ENCODE data around the gene MTURN.
"Not testable (repeated sequence)": the region's sequence is repeated elsewhere in the genome, so short reads cannot be mapped to it uniquely, and the experiment has no call there.

Gene MTURN

DNA sequence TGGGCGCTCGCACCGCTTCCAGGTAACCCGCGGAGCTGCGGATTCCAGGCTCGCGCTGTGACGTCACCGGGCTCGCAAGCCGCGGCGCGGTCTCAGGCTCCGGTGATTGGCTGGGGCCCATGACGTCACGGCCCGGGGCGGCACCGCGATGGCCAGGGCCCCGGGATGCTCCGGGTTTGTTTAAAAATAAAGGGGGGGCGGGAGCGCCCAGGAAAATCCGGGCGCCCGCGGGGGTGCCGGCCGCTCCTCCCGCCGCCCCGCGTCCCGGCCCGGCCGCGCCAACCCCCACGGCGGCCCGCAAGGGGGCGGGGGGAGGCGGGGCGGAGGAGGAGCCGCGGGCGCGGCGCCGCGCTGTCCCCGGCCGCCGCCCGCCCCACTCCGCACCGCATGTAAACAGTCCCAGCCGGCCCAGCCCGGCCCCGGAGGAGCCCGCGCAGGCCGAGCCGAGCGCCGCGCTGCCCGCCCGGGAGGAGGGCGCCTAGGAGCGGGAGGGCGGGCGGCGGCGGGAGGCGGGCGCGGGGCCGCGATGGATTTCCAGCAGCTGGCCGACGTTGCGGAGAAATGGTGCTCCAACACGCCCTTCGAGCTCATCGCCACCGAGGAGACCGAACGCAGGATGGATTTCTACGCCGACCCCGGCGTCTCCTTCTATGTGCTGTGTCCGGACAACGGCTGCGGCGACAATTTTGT is at the start of gene MTURN:
Gene MTURN, plus strand, starts transcription at position 376 of the 690 bp plus-strand sequence. Its CDS starts 151 bp downstream, at position 527.
- ATAC-seq (replicated peaks; ENCODE audit: extremely low read depth, poor library complexity, severe bottlenecking), result peak; percentile 82
- H3K27ac Mint-ChIP-seq (ENCODE audit: low read depth), result peak within 1 kb of the TSS; percentile 90
- H3K4me1 Mint-ChIP-seq, result peaks cover 5% of the 10 kb centered on the region
- H3K4me3 Mint-ChIP-seq, result peak within 1 kb of the TSS; percentile 90
- no peaks in the 10 kb centered on the region for H3K9me3 Mint-ChIP-seq
- H3K27me3 Mint-ChIP-seq, result no peaks in the 10 kb centered on the region
- peaks cover 13% of the 10 kb centered on the region for H3K36me3 Mint-ChIP-seq (ENCODE audit: insufficient read depth)
- DNase-seq (ENCODE audit: low spot score in 2 of 2), result peak; percentile 76 to 77

DNA sequence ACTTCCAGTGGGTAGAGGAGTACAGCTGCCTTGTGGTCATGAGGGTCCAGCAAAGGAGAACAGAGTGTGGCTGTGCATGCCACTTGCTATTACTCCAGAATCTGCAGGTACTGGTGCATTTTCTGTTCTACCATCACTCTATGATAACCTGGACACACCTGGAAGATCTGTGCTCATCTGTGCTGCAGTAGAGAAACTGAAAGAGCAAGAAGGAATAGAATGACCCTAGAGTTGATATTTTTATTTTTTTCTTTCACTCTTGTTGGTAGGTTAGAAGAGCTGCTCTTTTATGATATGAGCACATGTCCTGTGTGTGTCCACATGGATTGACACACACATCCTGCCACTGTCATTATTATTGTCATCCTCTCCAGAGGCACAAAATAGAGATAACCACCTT is 48.3 kb upstream of the MTURN start:
- no peaks in the 10 kb centered on the region for H3K27me3 Mint-ChIP-seq
- ATAC-seq (replicated peaks; ENCODE audit: extremely low read depth, poor library complexity, severe bottlenecking), result no peak
- no peak overlapping the region for H3K4me3 Mint-ChIP-seq
- H3K4me1 Mint-ChIP-seq, result no peaks in the 10 kb centered on the region
- no peak overlapping the region for H3K27ac Mint-ChIP-seq (ENCODE audit: low read depth)
- no peak for DNase-seq (ENCODE audit: low spot score in 2 of 2)
- H3K9me3 Mint-ChIP-seq, result no peaks in the 10 kb centered on the region
- peaks cover 3% of the 10 kb centered on the region for H3K36me3 Mint-ChIP-seq (ENCODE audit: insufficient read depth)

GRCh38 chr7:30087371-30087770 is 47.4 kb upstream of the MTURN start:
- H3K9me3 Mint-ChIP-seq, result no peaks in the 10 kb centered on the region
- H3K36me3 Mint-ChIP-seq (ENCODE audit: insufficient read depth), result peaks cover 3% of the 10 kb centered on the region
- DNase-seq (ENCODE audit: low spot score in 2 of 2) (no peak), ATAC-seq (replicated peaks; ENCODE audit: extremely low read depth, poor library complexity, severe bottlenecking) (no peak)
- H3K27ac Mint-ChIP-seq (ENCODE audit: low read depth), result no peak overlapping the region
- no peak overlapping the region for H3K4me3 Mint-ChIP-seq
- H3K27me3 Mint-ChIP-seq, result no peaks in the 10 kb centered on the region
- H3K4me1 Mint-ChIP-seq, result no peaks in the 10 kb centered on the region

GRCh38 chr7:30088362-30088761 is 46.4 kb upstream of the MTURN start:
- H3K9me3 Mint-ChIP-seq, result no peaks in the 10 kb centered on the region
- ATAC-seq (replicated peaks; ENCODE audit: extremely low read depth, poor library complexity, severe bottlenecking) (no peak), DNase-seq (ENCODE audit: low spot score in 2 of 2) (no peak)
- no peaks in the 10 kb centered on the region for H3K4me1 Mint-ChIP-seq
- peaks cover 3% of the 10 kb centered on the region for H3K36me3 Mint-ChIP-seq (ENCODE audit: insufficient read depth)
- no peaks in the 10 kb centered on the region for H3K27me3 Mint-ChIP-seq
- H3K27ac Mint-ChIP-seq (ENCODE audit: low read depth), result no peak overlapping the region
- no peak overlapping the region for H3K4me3 Mint-ChIP-seq

GRCh38 chr7:30090111-30090510 is 44.7 kb upstream of the MTURN start:
- Mint-ChIP-seq H3K4me1 (no peaks in the 10 kb centered on the region), H3K27me3 (no peaks in the 10 kb centered on the region), H3K36me3 (ENCODE audit: insufficient read depth) (peaks cover 3% of the 10 kb centered on the region), H3K4me3 (no peak overlapping the region), H3K9me3 (no peaks in the 10 kb centered on the region), H3K27ac (ENCODE audit: low read depth) (no peak overlapping the region)
- no peak for DNase-seq (ENCODE audit: low spot score in 2 of 2)
- ATAC-seq (replicated peaks; ENCODE audit: extremely low read depth, poor library complexity, severe bottlenecking), result no peak

DNA sequence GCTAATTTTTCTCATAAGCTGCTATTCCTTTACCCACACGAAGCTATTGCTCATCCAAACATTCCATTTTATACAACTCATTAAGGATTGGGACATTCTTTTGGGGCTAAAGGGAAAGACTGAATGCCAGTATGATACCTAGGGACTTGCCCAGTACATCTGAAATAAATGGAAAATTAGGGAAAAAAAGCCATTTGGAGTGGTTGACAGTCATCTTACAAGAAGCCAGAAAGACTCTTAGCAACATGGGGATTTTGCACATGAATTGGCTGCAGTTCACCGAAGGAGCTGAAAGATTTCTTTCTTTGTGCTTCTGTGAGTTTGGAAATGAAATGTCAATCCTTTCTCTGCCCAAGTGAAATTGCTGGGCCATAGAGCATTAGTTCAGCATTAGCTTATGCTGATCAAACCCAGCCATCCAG is 43.3 kb upstream of the MTURN start:
- ATAC-seq (replicated peaks; ENCODE audit: extremely low read depth, poor library complexity, severe bottlenecking), result no peak
- peaks cover 3% of the 10 kb centered on the region for H3K36me3 Mint-ChIP-seq (ENCODE audit: insufficient read depth)
- no peaks in the 10 kb centered on the region for H3K4me1 Mint-ChIP-seq
- H3K27me3 Mint-ChIP-seq, result no peaks in the 10 kb centered on the region
- H3K27ac Mint-ChIP-seq (ENCODE audit: low read depth), result peak overlapping the region; percentile 61
- H3K4me3 Mint-ChIP-seq, result no peak overlapping the region
- no peak for DNase-seq (ENCODE audit: low spot score in 2 of 2)
- no peaks in the 10 kb centered on the region for H3K9me3 Mint-ChIP-seq

GRCh38 chr7:30091987-30092386 is 42.8 kb upstream of the MTURN start:
- ATAC-seq (replicated peaks; ENCODE audit: extremely low read depth, poor library complexity, severe bottlenecking), result no peak
- H3K36me3 Mint-ChIP-seq (ENCODE audit: insufficient read depth), result peaks cover 3% of the 10 kb centered on the region

GRCh38 chr7:30093420-30093952 is 41.3 kb upstream of the MTURN start:
- Mint-ChIP-seq H3K4me3 (no peak overlapping the region), H3K27me3 (no peaks in the 10 kb centered on the region), H3K36me3 (ENCODE audit: insufficient read depth) (peaks cover 5% of the 10 kb centered on the region), H3K4me1 (no peaks in the 10 kb centered on the region), H3K9me3 (no peaks in the 10 kb centered on the region), H3K27ac (ENCODE audit: low read depth) (no peak overlapping the region)
- no peak for DNase-seq (ENCODE audit: low spot score in 2 of 2)
- no peak for ATAC-seq (replicated peaks; ENCODE audit: extremely low read depth, poor library complexity, severe bottlenecking)

More at GRCh38 chr7:30091987-30092386, 42.8 kb upstream of the MTURN start:
- DNase-seq (ENCODE audit: low spot score in 2 of 2), result no peak
- Mint-ChIP-seq H3K27me3 (no peaks in the 10 kb centered on the region), H3K4me1 (no peaks in the 10 kb centered on the region), H3K27ac (ENCODE audit: low read depth) (no peak overlapping the region), H3K4me3 (no peak overlapping the region), H3K9me3 (no peaks in the 10 kb centered on the region)

- H3K9me3 Mint-ChIP-seq; H3K27me3 Mint-ChIP-seq; H3K4me1 Mint-ChIP-seq; H3K36me3 Mint-ChIP-seq (ENCODE audit: insufficient read depth); H3K27ac Mint-ChIP-seq (ENCODE audit: low read depth); H3K4me3 Mint-ChIP-seq; DNase-seq (ENCODE audit: low spot score in 2 of 2); ATAC-seq (replicated peaks; ENCODE audit: extremely low read depth, poor library complexity, severe bottlenecking): not testable (repeated sequence)
Measured at GRCh38 chr7:30098599-30098998, 36.2 kb upstream of the MTURN start.

DNA sequence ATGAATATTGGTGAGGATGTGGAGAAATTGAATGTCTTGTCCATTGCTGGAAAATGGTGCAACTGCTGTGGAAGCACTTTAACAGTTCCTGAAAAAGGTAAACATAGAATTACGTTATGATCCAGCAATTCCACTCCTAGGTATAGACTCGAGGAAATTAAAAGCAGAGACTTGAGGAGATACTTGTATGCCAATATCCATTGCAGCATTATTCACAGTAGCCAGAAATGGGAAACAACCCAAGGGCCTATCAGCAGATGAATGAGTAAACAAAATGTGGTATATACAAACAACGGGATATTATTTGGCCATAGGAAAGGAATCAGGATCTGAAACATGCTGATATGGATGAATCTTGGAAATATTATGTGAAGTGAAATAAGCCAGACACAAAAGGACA is 32.5 kb upstream of the MTURN start:
- Mint-ChIP-seq H3K4me3 (no peak overlapping the region), H3K36me3 (ENCODE audit: insufficient read depth) (peaks cover 2% of the 10 kb centered on the region), H3K27ac (ENCODE audit: low read depth) (no peak overlapping the region), H3K4me1 (no peaks in the 10 kb centered on the region), H3K9me3 (no peaks in the 10 kb centered on the region), H3K27me3 (no peaks in the 10 kb centered on the region)
- DNase-seq (ENCODE audit: low spot score in 2 of 2), result no peak
- no peak for ATAC-seq (replicated peaks; ENCODE audit: extremely low read depth, poor library complexity, severe bottlenecking)

GRCh38 chr7:30104157-30104556 is 30.6 kb upstream of the MTURN start:
- H3K9me3 Mint-ChIP-seq, result no peaks in the 10 kb centered on the region
- no peaks in the 10 kb centered on the region for H3K4me1 Mint-ChIP-seq
- ATAC-seq (replicated peaks; ENCODE audit: extremely low read depth, poor library complexity, severe bottlenecking) (no peak), DNase-seq (ENCODE audit: low spot score in 2 of 2) (no peak)
- no peak overlapping the region for H3K4me3 Mint-ChIP-seq
- no peaks in the 10 kb centered on the region for H3K27me3 Mint-ChIP-seq
- no peak overlapping the region for H3K27ac Mint-ChIP-seq (ENCODE audit: low read depth)
- H3K36me3 Mint-ChIP-seq (ENCODE audit: insufficient read depth), result no peaks in the 10 kb centered on the region

GRCh38 chr7:30112103-30112713 is 22.6 kb upstream of the MTURN start:
- H3K4me3 Mint-ChIP-seq, result no peak overlapping the region
- peaks cover 7% of the 10 kb centered on the region for H3K4me1 Mint-ChIP-seq
- no peaks in the 10 kb centered on the region for H3K36me3 Mint-ChIP-seq (ENCODE audit: insufficient read depth)
- DNase-seq (ENCODE audit: low spot score in 2 of 2) (no peak), ATAC-seq (replicated peaks; ENCODE audit: extremely low read depth, poor library complexity, severe bottlenecking) (no peak)
- H3K27ac Mint-ChIP-seq (ENCODE audit: low read depth), result no peak overlapping the region
- no peaks in the 10 kb centered on the region for H3K27me3 Mint-ChIP-seq
- peaks cover 11% of the 10 kb centered on the region for H3K9me3 Mint-ChIP-seq

- Mint-ChIP-seq H3K36me3 (ENCODE audit: insufficient read depth) (no peaks in the 10 kb centered on the region), H3K4me3 (no peak overlapping the region), H3K4me1 (peaks cover 7% of the 10 kb centered on the region), H3K27me3 (no peaks in the 10 kb centered on the region), H3K27ac (ENCODE audit: low read depth) (no peak overlapping the region), H3K9me3 (peaks cover 11% of the 10 kb centered on the region)
- ATAC-seq (replicated peaks; ENCODE audit: extremely low read depth, poor library complexity, severe bottlenecking) (no peak), DNase-seq (ENCODE audit: low spot score in 2 of 2) (no peak)
Measured at GRCh38 chr7:30113144-30113543, 21.6 kb upstream of the MTURN start.
